ENCODE results near the gene ATXN7L1.

DNA sequence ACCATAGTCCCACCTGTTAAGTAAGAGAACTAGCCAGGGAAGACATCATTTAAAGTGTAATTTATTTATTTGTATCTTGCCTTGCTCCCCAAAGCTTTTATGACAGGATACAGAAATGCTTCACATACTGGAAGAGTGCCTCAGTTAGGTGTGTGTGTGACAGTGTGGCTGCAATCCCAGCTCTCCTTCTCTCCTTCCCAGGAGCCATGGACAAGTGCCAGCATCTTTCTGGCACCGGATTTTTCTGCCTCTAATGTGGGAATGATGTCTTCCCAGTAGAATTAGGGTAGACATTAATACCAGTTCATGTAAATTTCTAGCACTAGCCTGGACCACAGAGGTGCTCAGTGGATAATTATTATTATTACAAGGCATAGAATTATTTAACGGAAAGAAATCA is 30.3 kb upstream of the ATXN7L1 start:
- no peak for TF ChIP-seq EZH2phosphoT487 (IDR thresholded peaks at IDR 0.05; ENCODE audit: low read depth)
- no peak for TF ChIP-seq CTCF (IDR thresholded peaks at IDR 0.05; ENCODE audit: low read depth, low read length)

Data from OCI-LY3 (cell line).